HEK293 (cell line): ENCODE data around the gene BID.

ENCODE experiments used
- CTCF ChIA-PET: fragments of 350-600 bp; formaldehyde crosslinking; extraction: SDS; loops from one replicate; lab custom pipeline; 2021; ENCODE audit warnings: antibody characterized with exemption; lab: Yijun Ruan, JAX
- POLR2A ChIA-PET: fragments of 300-600 bp; formaldehyde crosslinking; extraction: SDS; loops from one replicate; lab custom pipeline; 2020; ENCODE audit warnings: antibody characterized with exemption, inconsistent platforms; lab: Yijun Ruan, JAX
- H3K27ac ChIP-seq: fragments of 200-500 bp; sonication (Bioruptor generic); 2 replicates; pipeline ENCODE4 v1.5.1; 2014; ENCODE audit warnings: low read depth, low read length, control low read depth, inconsistent platforms; ENCODE audit errors: extremely low read depth
- H3K36me3 ChIP-seq, 2 experiments: fragments of 200-500 bp in 1 of 2; sonication (Bioruptor generic) in 1 of 2; 1 replicate in 1 of 2; 2 replicates in 1 of 2; pipeline ENCODE4 v1.5.1; 2014 to 2017; ENCODE audit warnings: inconsistent platforms in 2 of 2, low read length in 2 of 2; ENCODE audit not compliant: control insufficient read depth in 2 of 2, insufficient read depth in 1 of 2
- H3K4me1 ChIP-seq: fragments of 200-500 bp; sonication (Bioruptor generic); 2 replicates; pipeline ENCODE4 v1.5.1; 2014; ENCODE audit warnings: mild to moderate bottlenecking, low read length, inconsistent platforms; ENCODE audit not compliant: control insufficient read depth, insufficient read depth
- H3K4me3 ChIP-seq: 2 replicates; pipeline ENCODE4 v1.5.1; 2011; ENCODE audit warnings: low read depth, mild to moderate bottlenecking, control low read depth, low read length, moderate library complexity
- H3K9me3 ChIP-seq: fragments of 200-500 bp; sonication (Bioruptor generic); 2 replicates; pipeline ENCODE4 v1.5.1; 2014; ENCODE audit warnings: low read depth, low read length, inconsistent platforms; ENCODE audit not compliant: control insufficient read depth, insufficient read depth
- OSR2 ChIP-seq: fragments of 450-650 bp; formaldehyde crosslinking; IDR thresholded peaks from 2 replicates; pipeline ENCODE4 v1.5.1; 2016; ENCODE audit warnings: missing biosample characterization, missing genetic modification characterization
- PRDM1 ChIP-seq: fragments of 450-650 bp; formaldehyde crosslinking; IDR thresholded peaks from 2 replicates; pipeline ENCODE4; 2016; ENCODE audit warnings: missing biosample characterization, missing genetic modification characterization
- ZFP3 ChIP-seq: fragments of 450-650 bp; formaldehyde crosslinking; IDR thresholded peaks from 2 replicates; pipeline ENCODE4 v1.5.1; 2016; ENCODE audit warnings: low read depth, missing biosample characterization, missing genetic modification characterization
- ZFP37 ChIP-seq: fragments of 450-650 bp; formaldehyde crosslinking; IDR thresholded peaks from 2 replicates; pipeline ENCODE4 v1.5.1; 2016; ENCODE audit warnings: missing biosample characterization, missing genetic modification characterization
- ZFP41 ChIP-seq: fragments of 450-650 bp; formaldehyde crosslinking; IDR thresholded peaks from 2 replicates; pipeline ENCODE4 v1.5.1; 2016; ENCODE audit warnings: missing biosample characterization, missing genetic modification characterization, borderline replicate concordance
- ZNF146 ChIP-seq: fragments of 450-650 bp; formaldehyde crosslinking; IDR thresholded peaks from 2 replicates; pipeline ENCODE4 v1.5.1; 2016; ENCODE audit warnings: missing biosample characterization, missing genetic modification characterization
- ZNF2 ChIP-seq: fragments of 450-650 bp; formaldehyde crosslinking; IDR thresholded peaks from 2 replicates; pipeline ENCODE4 v1.5.1; 2016; ENCODE audit warnings: missing biosample characterization, missing genetic modification characterization
- ZNF221 ChIP-seq: fragments of 450-650 bp; formaldehyde crosslinking; IDR thresholded peaks from 2 replicates; pipeline ENCODE4 v1.5.1; 2017; ENCODE audit warnings: missing biosample characterization, missing genetic modification characterization, borderline replicate concordance
- ZNF23 ChIP-seq: fragments of 450-650 bp; formaldehyde crosslinking; IDR thresholded peaks from 2 replicates; pipeline ENCODE4 v1.5.1; 2016; ENCODE audit warnings: missing biosample characterization, missing genetic modification characterization, borderline replicate concordance
- ZNF248 ChIP-seq: fragments of 450-650 bp; formaldehyde crosslinking; IDR thresholded peaks from 2 replicates; pipeline ENCODE4 v1.5.1; 2017; ENCODE audit warnings: missing biosample characterization, missing genetic modification characterization
- ZNF311 ChIP-seq: fragments of 450-650 bp; formaldehyde crosslinking; IDR thresholded peaks from 2 replicates; pipeline ENCODE4 v1.5.1; 2017; ENCODE audit warnings: missing biosample characterization, missing genetic modification characterization, borderline replicate concordance
- ZNF394 ChIP-seq: fragments of 450-650 bp; formaldehyde crosslinking; IDR thresholded peaks from 2 replicates; pipeline ENCODE4 v1.5.1; 2016; ENCODE audit warnings: missing biosample characterization, missing genetic modification characterization, mild to moderate bottlenecking, moderate library complexity, borderline replicate concordance
- ZNF473 ChIP-seq: fragments of 450-650 bp; formaldehyde crosslinking; IDR thresholded peaks from 2 replicates; pipeline ENCODE4 v1.5.1; 2017; ENCODE audit warnings: missing biosample characterization, missing genetic modification characterization
- ZNF501 ChIP-seq: fragments of 450-650 bp; formaldehyde crosslinking; IDR thresholded peaks from 2 replicates; pipeline ENCODE4 v1.5.1; 2016; ENCODE audit warnings: missing biosample characterization, missing genetic modification characterization
- ZNF555 ChIP-seq: fragments of 450-650 bp; formaldehyde crosslinking; conservative IDR thresholded peaks from 2 replicates; pipeline ENCODE4 v1.5.1; 2017; ENCODE audit warnings: missing biosample characterization, mild to moderate bottlenecking, missing genetic modification characterization, inconsistent platforms
- ZNF561 ChIP-seq: fragments of 450-650 bp; IDR thresholded peaks from 2 replicates; pipeline ENCODE4 v1.5.1; 2018; ENCODE audit warnings: missing biosample characterization, missing genetic modification characterization, borderline replicate concordance
- ZNF600 ChIP-seq: fragments of 450-650 bp; formaldehyde crosslinking; IDR thresholded peaks from 2 replicates; pipeline ENCODE4 v1.5.1; 2016; ENCODE audit warnings: missing biosample characterization, missing genetic modification characterization
- ZNF658 ChIP-seq: fragments of 450-650 bp; formaldehyde crosslinking; IDR thresholded peaks from 2 replicates; pipeline ENCODE4; 2016; ENCODE audit warnings: missing biosample characterization, missing genetic modification characterization
- ZNF791 ChIP-seq: fragments of 450-650 bp; formaldehyde crosslinking; IDR thresholded peaks from 2 replicates; pipeline ENCODE4 v1.5.1; 2016; ENCODE audit warnings: missing biosample characterization, missing genetic modification characterization

BID gene

DNA sequence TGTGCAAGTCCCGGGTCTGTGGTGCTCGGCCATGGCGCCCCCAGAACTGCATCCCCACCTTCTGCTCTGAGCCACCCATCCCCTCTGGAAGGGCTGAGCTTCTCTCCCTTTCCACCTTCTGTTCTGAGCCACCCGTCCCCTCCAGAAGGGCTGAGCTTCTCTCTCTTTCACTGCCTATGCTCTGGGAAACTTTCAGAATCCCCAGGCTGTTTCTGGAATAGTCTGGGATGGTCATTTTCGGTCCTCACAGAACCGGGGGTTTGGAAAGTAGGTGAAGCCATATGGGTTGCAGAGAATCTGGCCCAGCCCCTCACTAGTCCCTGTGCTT lies 3.4 kb upstream of the BID start:
- TF ChIP-seq ZNF394 (tag by site-specific recombination) (no peak), ZFP37 (tag by site-specific recombination) (no peak), ZNF600 (tag by site-specific recombination) (no peak), ZNF221 (tag by site-specific recombination) (no peak)
- Histone ChIP-seq H3K9me3 (no peaks in the 10 kb centered on the region), H3K36me3 (no peaks in the 10 kb centered on the region), H3K4me1 (peaks cover 8% of the 10 kb centered on the region), H3K27ac (no peak overlapping the region), H3K4me3 (no peak overlapping the region)
- CTCF ChIA-PET, result interaction anchor here (1.2 to 2.4 kb wide), 2 partner anchors 35 to 53 kb away, joined by 3 to 9 read pairs; no protein-coding TSS in a partner anchor
- POLR2A ChIA-PET, result no interaction called here

DNA sequence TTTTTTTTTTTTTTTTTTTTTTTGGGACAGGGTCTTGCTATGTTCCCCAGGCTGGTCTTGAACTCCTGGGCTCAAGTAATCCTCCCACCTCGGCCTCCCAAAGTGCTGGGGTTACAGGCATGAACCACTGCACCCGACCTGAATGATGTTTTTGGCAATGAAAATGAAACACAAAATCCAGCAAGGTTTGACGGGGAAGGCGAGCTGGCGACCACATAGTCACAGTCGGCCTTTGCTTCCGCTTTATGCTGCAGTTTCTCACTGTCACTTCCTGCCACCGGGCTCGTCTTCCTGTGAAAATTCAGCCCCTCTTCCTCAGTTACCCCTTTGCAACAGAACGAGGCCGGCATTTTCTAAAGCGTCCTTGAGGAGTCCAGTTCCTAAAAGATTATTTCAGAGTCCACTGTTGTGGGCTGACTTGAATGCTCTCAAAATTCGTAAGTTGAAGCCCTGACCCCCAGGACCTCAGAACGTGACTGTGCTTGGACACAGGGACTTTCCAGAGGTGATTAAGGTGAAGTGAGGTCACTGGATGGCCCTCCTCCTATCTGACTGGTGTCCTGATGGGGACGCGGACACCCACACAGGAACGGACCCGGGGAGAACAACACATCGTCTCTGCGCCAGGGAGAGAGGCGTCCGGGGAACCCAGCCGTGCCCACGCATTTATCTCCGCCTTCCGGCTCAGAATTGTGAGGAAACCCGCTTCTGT lies 2.9 kb upstream of the BID start:
- Histone ChIP-seq H3K36me3 (peaks cover 0 to 1% of the 10 kb centered on the region in 2 experiments; a peak in 1 of 3 replicates), H3K27ac (no peak overlapping the region), H3K4me1 (peaks cover 8% of the 10 kb centered on the region), H3K9me3 (no peaks in the 10 kb centered on the region), H3K4me3 (no peak overlapping the region)
- ChIA-PET POLR2A (no interaction called here), CTCF (interaction anchor here (2.4 kb wide), 1 partner anchor 35 kb away, joined by 9 read pairs; no protein-coding TSS in a partner anchor)
- TF ChIP-seq ZNF473, result no peak

DNA sequence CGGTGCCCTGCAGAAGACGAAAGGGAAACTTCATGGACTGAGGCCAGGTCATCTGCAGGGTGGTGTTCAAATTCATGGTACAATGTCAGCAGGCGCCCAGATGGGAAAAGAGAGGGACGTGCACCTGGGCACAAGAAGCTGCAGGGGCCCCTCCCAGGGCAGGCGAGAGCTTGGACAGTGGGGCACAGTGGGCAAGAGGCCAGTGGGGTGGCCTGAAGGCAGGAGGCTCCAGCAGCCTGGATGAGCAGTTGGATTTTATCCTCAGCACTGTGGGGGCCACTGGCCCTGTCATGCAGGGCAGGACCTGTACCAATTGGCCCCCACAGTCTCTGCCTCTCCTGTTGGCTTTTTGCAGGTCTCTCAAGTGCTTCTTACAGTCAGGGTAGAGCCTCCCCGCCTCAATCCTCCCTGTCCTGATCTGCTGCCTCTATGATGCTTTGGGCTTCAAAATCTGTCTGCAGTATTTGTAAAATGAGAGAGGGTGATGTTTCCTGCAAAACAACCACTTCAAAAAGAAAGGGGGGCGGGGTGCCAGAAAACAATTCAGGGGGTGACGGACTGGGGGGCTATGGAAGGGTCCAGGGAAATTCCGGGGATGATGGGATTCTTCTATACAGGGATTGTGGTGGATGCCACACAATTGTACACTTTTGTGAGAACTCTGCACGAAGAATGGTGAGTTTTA lies 1.7 kb upstream of the BID start:
- Histone ChIP-seq H3K4me3 (no peak overlapping the region), H3K4me1 (peaks cover 5% of the 10 kb centered on the region), H3K27ac (no peak overlapping the region), H3K9me3 (no peaks in the 10 kb centered on the region), H3K36me3 (peaks cover 0 to 7% of the 10 kb centered on the region in 2 experiments; a peak in 1 of 3 replicates)
- TF ChIP-seq ZNF561, result no peak
- TF ChIP-seq ZNF394 (tag by site-specific recombination), result no peak
- no peak for TF ChIP-seq ZNF23 (tag by site-specific recombination)
- TF ChIP-seq ZNF146 (tag by site-specific recombination), result no peak
- no peak for TF ChIP-seq ZNF248
- no peak for TF ChIP-seq ZFP3
- no peak for TF ChIP-seq ZNF501 (tag by site-specific recombination)
- TF ChIP-seq ZNF658 (tag by site-specific recombination), result no peak
- no peak for TF ChIP-seq ZNF2 (tag by site-specific recombination)
- TF ChIP-seq ZNF311, result no peak
- TF ChIP-seq ZNF791 (tag by site-specific recombination), result no peak
- no peak for TF ChIP-seq ZNF473
- no peak for TF ChIP-seq OSR2 (tag by site-specific recombination)
- no peak for TF ChIP-seq ZNF555
- TF ChIP-seq PRDM1 (tag by site-specific recombination), result no peak
- TF ChIP-seq ZFP41 (tag by site-specific recombination), result no peak
- ChIA-PET POLR2A (no interaction called here), CTCF (no interaction called here)
